Renal pelvis (tissue), 4 donors: ENCODE measurements around the gene MYCN. TPM values are rescaled to one million over a fixed set of nuclear protein-coding genes. Genes with fewer than 3 reads are reported as not detected.
"Not testable (repeated sequence)": the region's sequence is repeated elsewhere in the genome, so short reads cannot be mapped to it uniquely, and the experiment has no call there.

Experiments used
- DNase-seq: peaks from one replicate; pipeline ENCODE4 v3.0.0-alpha.2; 2013
- polyA plus RNA-seq, 3 donors: library from polyadenylated mRNA; unstranded; fragments of 120-200 nt; gene quantifications; one replicate each; pipeline ENCODE4 v1.2.1, GENCODE V29; 2013; ENCODE audit not compliant: insufficient read length in 3 of 3

Gene MYCN
- polyA plus RNA-seq, 3 donors = 33.7 to 39.6 (median 38.1) TPM

DNA sequence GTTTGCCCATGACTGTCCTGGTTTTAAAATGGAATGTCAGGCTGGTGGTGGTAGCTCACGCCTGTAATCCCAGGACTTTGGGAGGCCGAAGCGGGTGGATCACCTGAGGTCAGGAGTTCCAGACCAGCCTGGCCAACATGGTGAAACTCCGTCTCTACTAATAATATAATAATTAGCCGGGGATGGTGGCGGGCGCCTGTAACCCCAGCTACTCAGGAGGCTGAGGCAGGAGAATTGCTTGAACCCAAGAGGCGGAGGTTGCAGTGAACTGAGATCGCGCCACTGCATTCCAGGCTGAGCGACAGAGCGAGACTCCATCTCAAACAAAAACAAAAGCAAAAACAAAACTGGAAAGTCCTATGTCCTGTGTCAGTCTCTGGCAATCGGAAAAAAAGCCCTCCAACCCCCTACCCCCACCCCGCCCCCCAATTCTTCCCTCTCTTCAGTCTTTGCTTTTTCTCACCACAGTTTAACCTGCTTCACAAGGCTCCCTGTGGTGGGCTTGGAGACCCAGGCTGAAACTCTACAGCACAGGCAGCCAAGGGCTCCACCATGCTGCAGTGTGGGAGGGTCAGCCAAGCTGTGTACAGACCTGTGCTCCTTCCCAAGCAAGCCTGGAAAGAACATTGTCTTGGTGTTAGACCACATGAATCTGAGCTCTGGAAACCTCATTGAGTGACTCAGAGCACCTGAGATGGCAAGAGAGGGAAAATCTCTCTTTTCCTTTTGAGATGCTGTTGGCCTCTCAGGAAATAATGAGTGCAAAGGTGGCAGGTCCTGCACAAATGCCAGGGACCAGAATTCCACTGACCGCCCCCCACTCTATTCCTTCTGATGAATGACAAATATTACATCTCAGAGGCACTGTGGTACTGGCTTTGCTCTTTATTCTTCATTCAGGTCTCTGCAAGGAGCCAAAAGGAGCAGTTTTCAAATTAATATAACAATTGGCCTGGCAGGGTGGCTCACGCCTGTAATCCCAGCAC, 16.7 kb downstream of the MYCN start:
- no peak for DNase-seq

DNA sequence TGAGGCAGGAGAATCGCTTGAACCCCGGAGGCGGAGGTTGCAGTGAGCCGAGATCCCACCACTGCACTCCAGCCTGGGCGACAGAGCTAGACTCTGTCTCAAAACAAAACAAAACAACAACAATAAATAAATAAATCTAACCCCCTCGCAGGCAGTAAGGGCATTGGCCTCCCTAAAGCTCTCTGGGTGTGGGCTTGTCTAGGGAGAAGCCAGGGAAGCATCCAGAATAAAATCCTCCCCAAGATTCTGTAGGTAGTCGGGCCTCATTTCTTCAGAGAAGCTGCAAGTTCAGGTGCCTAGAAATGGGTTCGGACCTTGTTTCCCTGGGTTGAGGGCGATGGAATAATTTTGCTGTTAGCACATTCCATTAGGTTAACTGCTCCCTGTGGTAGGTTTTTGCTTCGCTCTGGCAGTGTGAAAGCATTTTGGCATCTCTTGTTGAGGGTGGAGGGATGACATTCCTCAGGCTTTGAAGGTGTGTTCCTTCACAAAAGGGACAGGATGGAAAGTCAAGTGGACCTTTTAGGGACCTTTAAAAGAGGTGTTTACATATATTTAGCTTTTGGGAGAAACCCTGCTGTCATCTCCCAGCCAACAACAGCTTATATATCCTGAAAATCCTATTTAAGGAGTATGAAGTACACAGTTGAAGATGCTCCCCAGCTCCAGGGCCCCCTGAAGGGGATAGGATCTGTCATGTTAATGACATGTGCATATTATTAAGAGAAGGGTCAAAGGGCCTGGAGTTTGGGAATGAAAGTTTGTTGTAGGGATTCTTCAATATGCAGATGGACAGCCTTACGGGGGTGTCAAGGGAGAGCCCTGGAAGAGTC, 17.7 kb downstream of the MYCN start:
- DNase-seq = no peak

- no peak for DNase-seq
These were observed 19.2 kb downstream of the MYCN start for GRCh38 chr2:15959331-15960153.

- DNase-seq = not testable (repeated sequence)
These were observed 19.8 kb downstream of the MYCN start for GRCh38 chr2:15960154-15960520.

DNA sequence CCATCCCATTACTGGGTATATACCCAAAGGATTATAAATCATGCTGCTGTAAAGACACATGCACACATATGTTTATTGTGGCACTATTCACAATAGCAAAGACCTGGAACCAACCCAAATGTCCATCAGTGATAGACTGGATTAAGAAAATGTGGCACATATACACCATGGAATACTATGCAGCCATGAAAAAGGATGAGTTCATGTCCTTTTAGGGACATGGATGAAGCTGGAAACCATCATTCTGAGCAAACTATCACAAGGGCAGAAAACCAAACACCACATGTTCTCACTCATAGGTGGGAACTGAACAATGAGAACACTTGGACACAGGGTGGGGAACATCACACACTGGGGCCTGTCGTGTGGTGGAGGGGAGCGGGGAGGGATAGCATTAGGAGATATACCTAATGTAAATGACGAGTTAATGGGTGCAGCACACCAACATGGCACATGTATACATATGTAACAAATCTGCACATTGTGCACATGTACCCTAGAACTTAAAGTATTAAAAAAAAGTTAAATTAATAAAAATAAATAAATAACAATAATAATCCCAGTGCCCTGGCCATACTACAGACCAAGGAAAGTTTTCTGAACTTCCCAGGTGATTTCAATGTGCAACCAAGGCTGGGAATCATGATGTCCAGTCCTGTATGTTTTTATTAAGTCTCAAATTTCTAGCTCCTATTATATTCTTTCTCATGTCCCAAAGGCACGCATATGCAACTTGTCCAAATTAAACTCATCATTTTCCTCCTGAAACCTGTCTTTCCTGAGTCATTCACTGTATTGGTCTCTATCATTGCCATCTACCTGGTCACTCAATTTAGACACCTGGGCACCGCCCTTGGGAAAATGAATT, 23.0 kb downstream of the MYCN start:
- DNase-seq = not testable (repeated sequence)

GRCh38 chr2:15963977-15964670, 23.8 kb downstream of the MYCN start:
- DNase-seq = no peak

GRCh38 chr2:15964936-15965563, 24.7 kb downstream of the MYCN start:
- no peak for DNase-seq

DNA sequence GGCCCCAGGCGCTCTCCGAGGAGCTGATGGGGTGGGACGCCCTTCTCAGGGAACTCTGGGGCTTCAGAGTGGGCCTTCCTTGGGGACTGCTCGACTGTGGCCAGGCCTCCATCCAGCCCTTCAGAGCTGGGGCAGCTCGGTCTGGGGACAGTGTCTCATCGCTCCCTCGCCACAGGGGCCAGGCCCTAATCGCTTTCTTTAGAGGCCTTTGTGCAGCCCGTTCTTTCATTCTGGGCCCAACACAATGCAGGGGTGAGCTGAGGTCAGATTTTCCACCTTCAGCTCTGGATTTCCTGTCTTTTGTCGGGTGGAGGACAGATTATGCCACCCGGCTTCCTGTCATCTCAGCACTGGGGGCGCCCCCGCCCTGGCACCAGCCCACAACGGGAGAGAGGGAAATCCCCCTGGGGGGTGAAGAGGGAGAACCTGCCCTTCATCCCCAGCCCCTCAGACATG, 25.2 kb downstream of the MYCN start:
- DNase-seq = no peak

GRCh38 chr2:15967415-15968279, 27.3 kb downstream of the MYCN start:
- DNase-seq = no peak

DNA sequence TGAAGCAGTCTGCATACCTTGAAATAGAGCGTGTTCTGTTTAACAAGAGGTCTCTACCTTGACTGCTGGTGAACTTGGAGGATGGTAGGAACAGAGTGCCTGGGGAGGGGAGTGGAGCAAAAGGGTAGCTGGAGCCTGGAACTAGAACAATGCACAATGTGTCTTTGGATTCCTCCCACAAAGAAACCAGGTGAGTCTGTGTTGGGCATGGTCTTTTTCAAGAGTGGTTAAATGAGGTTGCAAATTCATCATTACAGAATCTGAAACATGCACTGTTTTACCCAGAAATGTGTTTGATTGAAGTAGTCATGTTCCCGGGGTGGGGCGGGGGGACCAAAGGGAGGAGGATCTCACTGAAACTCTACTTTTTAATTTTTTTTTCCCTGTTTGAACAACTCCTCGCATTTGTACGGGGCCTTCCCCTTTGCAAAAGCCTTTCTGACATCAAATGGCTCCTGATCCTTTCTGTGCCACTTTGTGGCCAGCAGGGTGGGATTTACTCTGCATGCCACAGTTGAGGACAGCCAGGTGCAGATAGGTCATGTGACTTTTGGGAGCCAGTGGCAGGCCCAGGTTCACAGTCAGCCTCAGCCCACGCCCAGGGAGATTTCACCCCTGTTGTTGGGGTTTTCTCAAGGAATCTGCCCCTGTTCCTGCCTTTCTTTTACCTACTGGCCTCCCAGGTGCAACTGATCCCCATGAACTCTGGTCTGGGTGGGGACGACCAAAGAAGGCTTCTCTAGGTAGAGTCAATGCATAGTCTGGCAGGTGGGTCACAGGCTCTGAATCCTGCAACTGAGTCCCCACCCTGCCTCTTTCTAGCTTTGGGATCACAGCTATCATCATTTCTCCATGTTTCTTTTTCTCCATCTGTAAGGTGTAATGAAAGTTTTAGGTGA, 28.2 kb downstream of the MYCN start:
- DNase-seq = no peak

DNA sequence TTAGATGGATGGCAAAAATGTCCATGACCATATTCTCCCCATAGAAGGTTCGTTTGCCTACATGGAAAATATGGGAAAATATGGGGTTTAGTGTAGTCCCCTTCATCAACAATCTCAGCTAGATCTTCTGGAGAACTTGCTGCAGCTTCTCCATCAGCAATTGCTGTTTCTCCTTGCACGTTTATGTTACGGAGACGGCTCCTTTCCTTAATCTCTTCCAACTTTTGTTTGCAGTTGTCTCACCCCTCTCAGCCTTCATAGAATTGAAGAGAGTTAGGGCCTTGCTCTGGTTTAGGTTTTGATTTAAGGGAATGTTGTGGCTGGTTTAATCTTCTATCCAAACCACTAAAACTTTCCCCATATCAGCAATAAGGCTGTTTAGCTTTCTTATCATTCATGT, 28.9 kb downstream of the MYCN start:
- DNase-seq = no peak

GRCh38 chr2:15970701-15971100, 30.4 kb downstream of the MYCN start:
- no peak for DNase-seq

- no peak for DNase-seq
These were observed 31.0 kb downstream of the MYCN start for GRCh38 chr2:15971351-15971750.

- DNase-seq = no peak
These were observed 31.6 kb downstream of the MYCN start for GRCh38 chr2:15971831-15972522.

- DNase-seq = no peak
These were observed 33.4 kb downstream of the MYCN start for GRCh38 chr2:15973481-15974401.
